NCI-H2171 (cell line): ENCODE data around the gene CPE.
"Not testable (repeated sequence)": the region's sequence is repeated elsewhere in the genome, so short reads cannot be mapped to it uniquely, and the experiment has no call there.

Experiments used
- DNase-seq: peaks from one replicate; lab custom pipeline; 2025; lab: John Stamatoyannopoulos, UW

Gene CPE

GRCh38 chr4:165464376-165464775 is 85.6 kb downstream of the CPE start:
- DNase-seq, result no peak

GRCh38 chr4:165464813-165465381 is 86.1 kb downstream of the CPE start:
- no peak for DNase-seq

- DNase-seq, result no peak
These were observed 91.2 kb downstream of the CPE start for GRCh38 chr4:165470009-165470408.

- no peak for DNase-seq
These were observed 94.3 kb downstream of the CPE start for GRCh38 chr4:165472943-165473676.

GRCh38 chr4:165474784-165475705 is 96.2 kb downstream of the CPE start:
- DNase-seq, result no peak

- DNase-seq, result no peak
These were observed 96.9 kb downstream of the CPE start for GRCh38 chr4:165475706-165476070.

GRCh38 chr4:165476214-165477098 is 97.6 kb downstream of the CPE start:
- no peak for DNase-seq

- no peak for DNase-seq
These were observed 99.0 kb downstream of the CPE start for GRCh38 chr4:165477799-165478198.

- DNase-seq, result no peak
These were observed 99.5 kb downstream of the CPE start for GRCh38 chr4:165478260-165478659.

- no peak for DNase-seq
These were observed 102.4 kb downstream of the CPE start for GRCh38 chr4:165481053-165481835.

GRCh38 chr4:165489786-165490185 is 111.0 kb downstream of the CPE start:
- DNase-seq, result no peak

- not testable (repeated sequence) for DNase-seq
These were observed 113.8 kb downstream of the CPE start for GRCh38 chr4:165492583-165492982.

- DNase-seq, result peak; percentile 15
These were observed 114.6 kb downstream of the CPE start for GRCh38 chr4:165493359-165493758.

GRCh38 chr4:165502916-165503907 is 124.4 kb downstream of the CPE start:
- no peak for DNase-seq

GRCh38 chr4:165504184-165504583 is 125.4 kb downstream of the CPE start:
- no peak for DNase-seq

- no peak for DNase-seq
These were observed 127.4 kb downstream of the CPE start for GRCh38 chr4:165505958-165506837.

- DNase-seq, result no peak
These were observed 128.0 kb downstream of the CPE start for GRCh38 chr4:165506849-165507248.

GRCh38 chr4:165507381-165507780 is 128.6 kb downstream of the CPE start:
- no peak for DNase-seq
